Measurements from ENCODE around the gene NT5M. TPM values are rescaled to one million over a fixed set of nuclear protein-coding genes. Genes with fewer than 3 reads are reported as not detected.

The NT5M gene
- total RNA-seq, 3 donors from 2014 or later, result 1.7 to 4.5 (median 2.2) TPM

DNA sequence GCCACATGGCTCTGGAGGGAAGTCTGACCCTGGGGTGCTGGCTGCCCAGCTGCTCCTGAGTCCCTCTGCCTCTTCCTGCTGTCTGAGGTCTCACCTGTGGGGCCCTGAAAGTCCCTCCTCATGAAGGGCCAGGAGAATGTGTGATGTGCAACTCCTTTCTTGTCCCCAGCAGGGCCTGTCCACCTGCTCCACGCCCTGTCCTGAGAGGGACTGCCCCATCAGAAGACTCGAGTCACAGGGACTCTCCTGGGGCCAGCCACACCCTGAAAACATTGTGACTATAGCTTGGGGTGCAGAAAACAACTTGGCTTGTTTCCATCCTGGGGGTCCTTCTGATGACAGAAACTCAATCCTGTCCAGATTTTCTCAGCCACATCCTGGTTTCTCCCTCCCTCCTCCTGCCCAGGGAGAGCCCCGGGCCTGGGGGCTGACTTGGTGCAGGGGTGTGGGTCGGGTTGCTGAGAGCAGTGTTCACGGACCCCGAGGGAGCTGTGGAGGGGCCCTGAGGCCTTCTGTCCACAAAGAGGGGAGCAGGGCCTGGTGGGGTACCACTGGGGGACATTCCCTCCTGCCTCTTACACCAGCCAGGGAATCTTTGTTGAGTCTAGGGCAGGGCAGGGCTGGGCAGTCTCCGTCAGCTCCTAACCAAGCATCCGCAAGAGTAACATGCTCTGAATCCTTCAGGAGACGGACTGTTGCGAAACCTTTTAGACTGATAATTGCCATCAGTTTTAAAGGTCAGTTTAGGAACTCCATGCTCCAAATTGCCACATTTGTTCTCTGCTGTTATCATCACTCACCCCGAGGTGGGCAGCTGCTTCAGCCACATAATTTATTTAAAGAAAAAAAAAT lies 45.9 kb downstream of the NT5M start:
- Histone ChIP-seq H3K9me3 (no peaks in the 10 kb centered on the region), H3K36me3 (ENCODE audit: low read depth) (no peaks in the 10 kb centered on the region), H3K4me1 (ENCODE audit: low read depth) (no peaks in the 10 kb centered on the region), H3K4me3 (no peak overlapping the region)
- DNase-seq (no peak), ATAC-seq (no peak)
- TF ChIP-seq, protein P1, sequence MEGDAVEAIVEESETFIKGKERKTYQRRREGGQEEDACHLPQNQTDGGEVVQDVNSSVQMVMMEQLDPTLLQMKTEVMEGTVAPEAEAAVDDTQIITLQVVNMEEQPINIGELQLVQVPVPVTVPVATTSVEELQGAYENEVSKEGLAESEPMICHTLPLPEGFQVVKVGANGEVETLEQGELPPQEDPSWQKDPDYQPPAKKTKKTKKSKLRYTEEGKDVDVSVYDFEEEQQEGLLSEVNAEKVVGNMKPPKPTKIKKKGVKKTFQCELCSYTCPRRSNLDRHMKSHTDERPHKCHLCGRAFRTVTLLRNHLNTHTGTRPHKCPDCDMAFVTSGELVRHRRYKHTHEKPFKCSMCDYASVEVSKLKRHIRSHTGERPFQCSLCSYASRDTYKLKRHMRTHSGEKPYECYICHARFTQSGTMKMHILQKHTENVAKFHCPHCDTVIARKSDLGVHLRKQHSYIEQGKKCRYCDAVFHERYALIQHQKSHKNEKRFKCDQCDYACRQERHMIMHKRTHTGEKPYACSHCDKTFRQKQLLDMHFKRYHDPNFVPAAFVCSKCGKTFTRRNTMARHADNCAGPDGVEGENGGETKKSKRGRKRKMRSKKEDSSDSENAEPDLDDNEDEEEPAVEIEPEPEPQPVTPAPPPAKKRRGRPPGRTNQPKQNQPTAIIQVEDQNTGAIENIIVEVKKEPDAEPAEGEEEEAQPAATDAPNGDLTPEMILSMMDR (IDR thresholded peaks at IDR 0.05), result no peak
- intact Hi-C loops (cut with DNase I, micrococcal nuclease), result no loop called here

DNA sequence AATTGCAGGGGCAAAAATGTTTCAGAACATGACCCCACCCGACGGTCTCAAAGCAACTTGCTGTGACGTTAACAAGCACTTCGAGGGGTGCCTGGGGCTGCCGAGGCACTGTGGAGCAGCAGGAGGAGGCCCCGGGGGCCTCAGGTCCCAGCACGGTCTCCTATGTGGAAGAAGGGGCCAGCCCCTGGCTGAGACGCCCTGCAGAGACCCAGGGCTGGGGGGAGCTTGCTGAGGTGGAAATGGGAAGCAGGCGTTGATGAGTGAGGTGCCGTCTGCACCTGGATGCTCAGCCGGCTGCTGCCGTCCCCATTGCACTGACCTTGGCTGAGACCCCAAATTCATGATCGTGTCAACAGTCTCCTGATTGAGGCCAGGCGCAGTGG lies 46.5 kb downstream of the NT5M start:
- intact Hi-C loops (cut with DNase I, micrococcal nuclease), result loop anchor here in 1 of 2 donors (5.0 kb wide), 1 partner anchor 293 kb away; no protein-coding TSS in a partner anchor
- H3K4me1 ChIP-seq (ENCODE audit: low read depth), result no peaks in the 10 kb centered on the region
- TF ChIP-seq, protein P1 (IDR thresholded peaks at IDR 0.05), result no peak
- DNase-seq (no peak), ATAC-seq (no peak)
- H3K9me3 ChIP-seq, result no peaks in the 10 kb centered on the region
- H3K36me3 ChIP-seq (ENCODE audit: low read depth), result no peaks in the 10 kb centered on the region
- H3K4me3 ChIP-seq, result no peak overlapping the region

DNA sequence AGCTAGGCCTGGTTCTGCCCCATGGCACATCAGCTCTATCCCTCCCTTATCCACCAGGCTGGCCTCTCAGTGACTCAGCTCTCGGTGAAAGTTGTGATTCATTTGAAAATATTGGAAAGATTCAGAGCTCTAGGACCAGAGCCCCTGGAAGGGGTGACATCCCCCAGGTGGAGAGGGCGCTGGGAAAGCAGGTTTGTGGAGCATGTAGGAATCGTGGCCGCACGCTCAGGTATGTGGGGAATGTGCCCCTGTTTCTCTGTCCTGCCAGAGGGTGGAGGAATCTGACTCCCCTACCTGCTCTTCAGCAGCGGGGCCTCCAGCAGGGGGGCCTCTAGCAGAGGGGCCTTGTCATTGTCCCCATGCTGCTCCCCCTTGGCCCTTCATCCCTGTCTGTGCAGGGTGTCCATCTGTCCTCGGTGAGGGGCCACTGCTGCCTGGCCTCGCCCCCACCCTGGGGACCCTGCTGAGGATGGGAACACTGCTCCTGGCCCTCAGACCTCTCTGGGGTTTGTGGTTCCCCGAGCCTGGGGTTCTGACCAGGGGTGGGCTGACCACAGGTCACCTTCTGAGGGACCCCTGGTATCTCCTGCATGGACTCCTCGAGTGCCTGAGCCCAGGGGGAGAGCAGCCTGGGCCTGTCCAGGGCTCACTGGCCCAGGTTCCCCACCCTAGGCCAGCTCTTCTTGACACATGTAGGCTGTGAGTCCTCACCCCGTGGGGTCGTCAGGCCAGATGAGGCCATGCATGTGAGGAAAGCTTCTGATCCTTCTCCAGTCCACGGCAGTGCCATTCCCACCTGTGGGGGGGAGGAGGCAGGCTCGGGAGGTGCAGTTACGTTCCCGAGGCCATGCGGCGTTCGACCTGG lies 47.5 kb downstream of the NT5M start:
- intact Hi-C loops (cut with DNase I, micrococcal nuclease), result loop anchor here in 1 of 2 donors (5.0 kb wide), 1 partner anchor 292 kb away; no protein-coding TSS in a partner anchor

DNA sequence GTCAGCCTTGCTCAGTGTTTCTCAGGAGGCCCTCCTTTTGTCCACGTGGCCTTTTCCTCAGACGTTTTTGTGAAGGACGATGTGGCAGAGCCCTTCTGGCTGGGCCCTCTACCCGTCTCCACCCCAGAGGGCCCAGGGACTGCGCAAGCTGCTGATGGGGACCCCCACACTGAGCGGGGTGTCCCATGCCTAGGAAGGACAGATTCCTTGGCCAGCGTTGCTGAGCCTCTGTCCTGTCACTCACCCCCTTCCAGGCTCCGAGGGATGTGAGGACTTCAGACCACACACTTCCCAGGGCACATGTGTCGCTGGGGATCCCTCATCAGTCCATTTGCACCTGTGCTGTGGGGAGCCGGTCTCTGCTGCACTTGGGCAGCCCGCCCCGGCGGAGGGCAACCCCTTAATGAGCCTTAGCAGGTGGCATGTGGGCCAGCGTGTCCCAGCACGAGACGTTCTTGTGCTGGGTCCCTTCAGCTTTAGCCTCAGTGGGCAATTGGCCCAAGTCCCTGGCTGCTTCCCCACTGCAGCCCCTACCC lies 48.3 kb downstream of the NT5M start:
- H3K36me3 ChIP-seq (ENCODE audit: low read depth), result no peaks in the 10 kb centered on the region
- TF ChIP-seq, protein P1 (IDR thresholded peaks at IDR 0.05), result no peak
- DNase-seq (no peak), ATAC-seq (no peak)
- no peak overlapping the region for H3K4me3 ChIP-seq
- no peaks in the 10 kb centered on the region for H3K9me3 ChIP-seq
- intact Hi-C loops (cut with DNase I, micrococcal nuclease), result loop anchor here in 1 of 2 donors (5.0 kb wide), 1 partner anchor 291 kb away; no protein-coding TSS in a partner anchor
- H3K4me1 ChIP-seq (ENCODE audit: low read depth), result no peaks in the 10 kb centered on the region

More for the DNA sequence above, 47.5 kb downstream of the NT5M start:
- DNase-seq, result no peak
- Histone ChIP-seq H3K4me3 (no peak overlapping the region), H3K9me3 (no peaks in the 10 kb centered on the region), H3K36me3 (ENCODE audit: low read depth) (no peaks in the 10 kb centered on the region), H3K4me1 (ENCODE audit: low read depth) (no peaks in the 10 kb centered on the region)
- TF ChIP-seq, protein P1 (IDR thresholded peaks at IDR 0.05), result no peak
- no peak for ATAC-seq

Measured in mucosa of descending colon (tissue), 3 donors.